KOPT-K1 (cell line): Measurements from ENCODE around the gene ZSCAN21.

Source experiments
- H3K27ac ChIP-seq: fragments of 200-600 bp; sonication (generic); 2 replicates; pipeline ENCODE4 v1.5.1; 2016; ENCODE audit warnings: antibody characterized with exemption, mild to moderate bottlenecking, low read depth, low read length; ENCODE audit not compliant: poor library complexity, severe bottlenecking
- H3K36me3 ChIP-seq: fragments of 200-600 bp; sonication (generic); 2 replicates; pipeline ENCODE4 v1.5.1; 2017; ENCODE audit warnings: antibody characterized with exemption, mild to moderate bottlenecking, low read length, moderate library complexity; ENCODE audit not compliant: insufficient read depth
- H3K9me3 ChIP-seq: fragments of 200-600 bp; sonication (generic); 2 replicates; pipeline ENCODE4 v1.5.1; 2017; ENCODE audit warnings: antibody characterized with exemption, low read length, mild to moderate bottlenecking; ENCODE audit not compliant: insufficient read depth, poor library complexity, severe bottlenecking

Gene ZSCAN21

GRCh38 chr7:100017875-100018274 lies 31.7 kb upstream of the ZSCAN21 start:
- Histone ChIP-seq H3K9me3 (no peaks in the 10 kb centered on the region), H3K27ac (no peak overlapping the region), H3K36me3 (peaks cover 43% of the 10 kb centered on the region)

- Histone ChIP-seq H3K9me3 (no peaks in the 10 kb centered on the region), H3K36me3 (peaks cover 64% of the 10 kb centered on the region), H3K27ac (no peak overlapping the region)
These were observed 29.7 kb upstream of the ZSCAN21 start for GRCh38 chr7:100019908-100020307.

- Histone ChIP-seq H3K9me3 (no peaks in the 10 kb centered on the region), H3K36me3 (peaks cover 78% of the 10 kb centered on the region), H3K27ac (no peak overlapping the region)
These were observed 28.3 kb upstream of the ZSCAN21 start for GRCh38 chr7:100021297-100021696.

- H3K9me3 ChIP-seq = no peaks in the 10 kb centered on the region
- no peak overlapping the region for H3K27ac ChIP-seq
- peaks cover 90% of the 10 kb centered on the region for H3K36me3 ChIP-seq
These were observed 27.0 kb upstream of the ZSCAN21 start for GRCh38 chr7:100022621-100023020.

GRCh38 chr7:100023526-100023925 lies 26.0 kb upstream of the ZSCAN21 start:
- Histone ChIP-seq H3K9me3 (no peaks in the 10 kb centered on the region), H3K36me3 (peaks cover 92% of the 10 kb centered on the region), H3K27ac (no peak overlapping the region)

GRCh38 chr7:100024020-100024619 lies 25.5 kb upstream of the ZSCAN21 start:
- Histone ChIP-seq H3K36me3 (peaks cover 92% of the 10 kb centered on the region), H3K9me3 (no peaks in the 10 kb centered on the region), H3K27ac (no peak overlapping the region)

- Histone ChIP-seq H3K9me3 (no peaks in the 10 kb centered on the region), H3K36me3 (peaks cover 100% of the 10 kb centered on the region), H3K27ac (no peak overlapping the region)
These were observed 22.4 kb upstream of the ZSCAN21 start for GRCh38 chr7:100027197-100027596.

GRCh38 chr7:100029596-100029995 lies 20.0 kb upstream of the ZSCAN21 start:
- H3K36me3 ChIP-seq = peaks cover 97% of the 10 kb centered on the region
- H3K9me3 ChIP-seq = no peaks in the 10 kb centered on the region
- no peak overlapping the region for H3K27ac ChIP-seq

GRCh38 chr7:100033526-100033925 lies 16.0 kb upstream of the ZSCAN21 start:
- peaks cover 97% of the 10 kb centered on the region for H3K36me3 ChIP-seq
- H3K27ac ChIP-seq = no peak overlapping the region
- H3K9me3 ChIP-seq = no peaks in the 10 kb centered on the region

GRCh38 chr7:100034871-100035510 lies 14.6 kb upstream of the ZSCAN21 start:
- Histone ChIP-seq H3K36me3 (peaks cover 83% of the 10 kb centered on the region), H3K27ac (no peak overlapping the region), H3K9me3 (no peaks in the 10 kb centered on the region)

GRCh38 chr7:100035876-100036275 lies 13.7 kb upstream of the ZSCAN21 start:
- Histone ChIP-seq H3K27ac (no peak overlapping the region), H3K36me3 (peaks cover 74% of the 10 kb centered on the region)

GRCh38 chr7:100038326-100038725 lies 11.2 kb upstream of the ZSCAN21 start:
- Histone ChIP-seq H3K9me3 (no peaks in the 10 kb centered on the region), H3K27ac (no peak overlapping the region), H3K36me3 (peaks cover 52% of the 10 kb centered on the region)

More at GRCh38 chr7:100035876-100036275, 13.7 kb upstream of the ZSCAN21 start:
- no peaks in the 10 kb centered on the region for H3K9me3 ChIP-seq

- Histone ChIP-seq H3K27ac (no peak overlapping the region), H3K36me3 (peaks cover 29% of the 10 kb centered on the region)
These were observed 9.0 kb upstream of the ZSCAN21 start for GRCh38 chr7:100040575-100040974.

GRCh38 chr7:100044718-100045117 lies 4.9 kb upstream of the ZSCAN21 start:
- no peak overlapping the region for H3K27ac ChIP-seq
- no peaks in the 10 kb centered on the region for H3K36me3 ChIP-seq
- H3K9me3 ChIP-seq = no peaks in the 10 kb centered on the region

More at GRCh38 chr7:100040575-100040974, 9.0 kb upstream of the ZSCAN21 start:
- H3K9me3 ChIP-seq = no peaks in the 10 kb centered on the region

GRCh38 chr7:100048680-100049079 lies 894 bp upstream of the ZSCAN21 start:
- H3K27ac ChIP-seq = no peak overlapping the region
- H3K36me3 ChIP-seq = no peaks in the 10 kb centered on the region
- no peaks in the 10 kb centered on the region for H3K9me3 ChIP-seq

GRCh38 chr7:100051611-100052010 lies 2.0 kb downstream of the ZSCAN21 start:
- Histone ChIP-seq H3K36me3 (no peaks in the 10 kb centered on the region; the same call in 1 of the 2 replicates), H3K9me3 (no peaks in the 10 kb centered on the region), H3K27ac (no peak overlapping the region)
